A673 (cell line): ENCODE data around the gene RBBP8. TPM values are rescaled to one million over a fixed set of nuclear protein-coding genes. Genes with fewer than 3 reads are reported as not detected.

Source experiments
- BruUV-seq: library from RNA; stranded (reverse); fragments of 400-500 nt; replicated peaks from 2 replicates; lab custom pipeline; 2021; lab: Mats Ljungman, UMichigan
- CTCF ChIA-PET: fragments of 300-600 bp; sonication (Branson Sonifier 250); formaldehyde crosslinking; loops from one replicate; lab custom pipeline; 2022; ENCODE audit warnings: antibody characterized with exemption; lab: Charles Lee
- POLR2A ChIA-PET: fragments of 300-600 bp; sonication (Branson Sonifier 250); formaldehyde crosslinking; loops from one replicate; lab custom pipeline; 2022; ENCODE audit warnings: antibody characterized with exemption; ENCODE audit not compliant: low non-redundant PET; lab: Charles Lee
- DNase-seq: peaks from one replicate; pipeline ENCODE4 v3.0.0-alpha.2; 2015; ENCODE audit warnings: low spot score
- H3K27ac ChIP-seq: fragments of 200-600 bp; sonication (generic); 2 replicates; pipeline ENCODE4 v1.5.1; 2016; ENCODE audit warnings: mixed run types, low read depth, mild to moderate bottlenecking, mixed read lengths, antibody characterized with exemption, low read length; ENCODE audit not compliant: poor library complexity, severe bottlenecking
- H3K27me3 ChIP-seq: fragments of 200-600 bp; sonication (generic); replicated peaks from 2 replicates; pipeline ENCODE4 v1.6.1; 2017; ENCODE audit warnings: mixed run types, low read depth, mild to moderate bottlenecking, mixed read lengths, antibody characterized with exemption, low read length; ENCODE audit not compliant: insufficient read depth, poor library complexity
- H3K36me3 ChIP-seq: fragments of 200-600 bp; sonication (generic); 2 replicates; pipeline ENCODE4 v1.6.1; 2016; ENCODE audit warnings: mixed run types, mild to moderate bottlenecking, mixed read lengths, antibody characterized with exemption, low read length; ENCODE audit not compliant: insufficient read depth, poor library complexity, severe bottlenecking
- H3K4me1 ChIP-seq: fragments of 200-600 bp; sonication (generic); 2 replicates; pipeline ENCODE4 v1.6.1; 2017; ENCODE audit warnings: mixed run types, mild to moderate bottlenecking, mixed read lengths, antibody characterized with exemption, low read length; ENCODE audit not compliant: insufficient read depth, poor library complexity, severe bottlenecking
- H3K4me3 ChIP-seq: fragments of 200-600 bp; sonication (generic); 2 replicates; pipeline ENCODE4 v1.5.1; 2016; ENCODE audit warnings: low read depth, mixed run types, mild to moderate bottlenecking, mixed read lengths, low read length; ENCODE audit not compliant: poor library complexity, severe bottlenecking
- H3K9me3 ChIP-seq: fragments of 200-600 bp; sonication (generic); 2 replicates; pipeline ENCODE4 v1.6.1; 2016; ENCODE audit warnings: mixed run types, low read depth, mild to moderate bottlenecking, mixed read lengths, antibody characterized with exemption, low read length; ENCODE audit not compliant: poor library complexity, severe bottlenecking
- CTCF ChIP-seq: fragments of 300-800, 200-600 bp; sonication (generic); conservative IDR thresholded peaks from 2 replicates; pipeline ENCODE4 v1.5.1; 2017; ENCODE audit warnings: low read depth, mild to moderate bottlenecking, antibody characterized with exemption, low read length, moderate library complexity, mixed read lengths
- EZH2 ChIP-seq: fragments of 200-600 bp; sonication (generic); IDR thresholded peaks from 2 replicates; pipeline ENCODE4 v1.6.1; 2017; ENCODE audit warnings: borderline replicate concordance, low read depth, mild to moderate bottlenecking, mixed read lengths, antibody characterized with exemption, low read length; ENCODE audit not compliant: poor library complexity, severe bottlenecking
- intact Hi-C: fragments of 100-400 bp; cut with micrococcal nuclease; formaldehyde crosslinking; loops from one replicate; pipeline ENCODE4 v1.10.0; 2022; ENCODE audit not compliant: unreplicated experiment
- total RNA-seq: library from RNA; stranded (reverse); gene quantifications from 2 replicates; pipeline ENCODE4 v1.2.3, GENCODE V29; 2021

Gene RBBP8
- total RNA-seq, 1 experiment from 2014 or later: 88.2 TPM

DNA sequence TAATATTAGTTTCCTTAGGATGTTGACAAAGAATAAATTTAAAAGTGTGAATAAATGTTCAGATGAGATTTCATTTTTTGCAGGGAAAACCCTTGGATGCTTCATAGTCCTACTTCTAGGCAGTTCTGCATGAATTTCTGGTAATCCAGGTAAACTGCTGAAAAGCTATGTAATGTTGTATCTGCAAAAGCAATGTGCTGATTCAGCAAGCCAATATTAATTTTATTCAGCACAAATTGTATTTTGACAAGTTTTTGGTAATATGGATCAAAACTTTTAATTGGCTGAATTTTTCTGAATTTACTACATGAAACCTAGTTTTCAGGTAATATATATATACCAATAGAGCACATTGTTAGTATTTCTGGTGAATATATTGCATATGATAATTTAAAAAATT, 17.8 kb upstream of the RBBP8 start:
- H3K4me1 ChIP-seq: no peaks in the 10 kb centered on the region
- no peaks in the 10 kb centered on the region for H3K36me3 ChIP-seq
- BruUV-seq: no TSS peak
- ChIA-PET POLR2A (no interaction called here), CTCF (no interaction called here)
- H3K27me3 ChIP-seq: no peaks in the 10 kb centered on the region
- H3K4me3 ChIP-seq: no peak overlapping the region
- no peak for DNase-seq
- H3K9me3 ChIP-seq: no peaks in the 10 kb centered on the region
- intact Hi-C loops: no loop called here
- no peak overlapping the region for H3K27ac ChIP-seq
- TF ChIP-seq CTCF (no peak), EZH2 (no peak)

DNA sequence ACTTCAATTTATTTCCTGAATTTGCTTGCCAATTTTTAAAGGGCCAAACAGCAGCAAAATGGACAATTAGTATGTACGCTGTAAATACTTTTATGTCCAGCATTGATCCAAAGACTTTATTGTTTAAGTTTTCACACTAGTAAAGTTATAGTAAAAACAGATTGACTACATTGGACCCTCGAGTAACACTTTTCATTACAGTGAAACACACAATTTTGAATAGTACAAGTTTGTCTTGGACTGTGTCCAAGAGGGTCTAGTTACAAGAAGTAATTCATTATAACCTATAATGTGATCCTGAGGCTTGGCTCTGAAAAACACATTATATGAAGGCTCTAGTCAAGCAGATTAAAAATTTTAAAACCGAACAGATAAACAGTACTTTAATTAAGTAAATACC, 11.4 kb upstream of the RBBP8 start:
- no peak overlapping the region for H3K27ac ChIP-seq
- BruUV-seq: no TSS peak
- ChIA-PET CTCF (no interaction called here), POLR2A (no interaction called here)
- DNase-seq: no peak
- no peaks in the 10 kb centered on the region for H3K27me3 ChIP-seq
- no peak overlapping the region for H3K4me3 ChIP-seq
- intact Hi-C loops: no loop called here
- no peaks in the 10 kb centered on the region for H3K9me3 ChIP-seq
- TF ChIP-seq CTCF (no peak), EZH2 (no peak)
- H3K36me3 ChIP-seq: no peaks in the 10 kb centered on the region
- peaks cover 25% of the 10 kb centered on the region for H3K4me1 ChIP-seq

DNA sequence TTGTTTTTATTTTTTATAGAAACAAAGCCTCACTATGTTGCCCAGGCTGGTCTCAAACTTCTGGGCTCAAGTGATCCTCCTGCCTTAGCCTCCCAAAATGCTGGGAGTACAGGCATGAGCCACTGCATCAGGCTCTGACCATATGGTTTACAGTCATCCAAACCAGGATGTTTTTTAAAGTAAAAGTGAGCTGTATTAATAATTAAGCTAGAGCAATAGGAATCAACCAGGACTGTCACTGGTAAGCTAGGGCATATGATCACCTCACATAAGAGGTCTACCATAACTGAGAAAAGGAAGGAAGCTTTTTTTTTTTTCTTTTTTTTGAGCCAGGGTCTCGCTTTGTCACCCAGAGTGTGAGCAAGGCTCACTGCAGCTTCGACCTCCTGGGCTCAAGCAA, 8.5 kb upstream of the RBBP8 start:
- TF ChIP-seq CTCF: no peak
- no peak for TF ChIP-seq EZH2
- Histone ChIP-seq H3K4me3 (no peak overlapping the region), H3K9me3 (no peaks in the 10 kb centered on the region), H3K36me3 (no peaks in the 10 kb centered on the region), H3K27ac (no peak overlapping the region), H3K27me3 (no peaks in the 10 kb centered on the region), H3K4me1 (peaks cover 25% of the 10 kb centered on the region)
- DNase-seq: no peak
- CTCF ChIA-PET: no interaction called here
- BruUV-seq: no TSS peak
- POLR2A ChIA-PET: interaction anchor here (0.5 to 0.6 kb wide), 2 partner anchors 16 to 126 kb away, joined by 3 read pairs; no protein-coding TSS in a partner anchor
- intact Hi-C loops: no loop called here
